Glutamatergic neuron (in vitro differentiated cells): ENCODE results near the gene CNTNAP2. TPM values are rescaled to one million over a fixed set of nuclear protein-coding genes. Genes with fewer than 3 reads are reported as not detected.
"Not testable (repeated sequence)": the region's sequence is repeated elsewhere in the genome, so short reads cannot be mapped to it uniquely, and the experiment has no call there.

Experiments used
- DNase-seq: peaks from one replicate; pipeline ENCODE4 v3.0.0; 2022
- H3K27ac Mint-ChIP-seq: one replicate; pipeline ENCODE4 v1.8.0; 2020; ENCODE audit warnings: mild to moderate bottlenecking, mixed read lengths, inconsistent platforms; ENCODE audit not compliant: unreplicated experiment
- H3K27me3 Mint-ChIP-seq: one replicate; pipeline ENCODE4 v1.8.0; 2020; ENCODE audit warnings: mild to moderate bottlenecking, moderate library complexity, mixed read lengths, inconsistent platforms; ENCODE audit not compliant: unreplicated experiment
- H3K36me3 Mint-ChIP-seq: one replicate; pipeline ENCODE4 v1.8.0; 2020; ENCODE audit warnings: mild to moderate bottlenecking, mixed read lengths, inconsistent platforms; ENCODE audit not compliant: unreplicated experiment
- H3K4me1 Mint-ChIP-seq: one replicate; pipeline ENCODE4 v1.8.0; 2020; ENCODE audit warnings: mild to moderate bottlenecking, low read depth, mixed read lengths, inconsistent platforms; ENCODE audit not compliant: unreplicated experiment
- H3K4me3 Mint-ChIP-seq: one replicate; pipeline ENCODE4 v1.8.0; 2020; ENCODE audit warnings: mild to moderate bottlenecking, mixed read lengths, inconsistent platforms; ENCODE audit not compliant: unreplicated experiment
- H3K9me3 Mint-ChIP-seq: one replicate; pipeline ENCODE4 v1.8.0; 2020; ENCODE audit warnings: mild to moderate bottlenecking, moderate library complexity, mixed read lengths, inconsistent platforms; ENCODE audit not compliant: unreplicated experiment
- total RNA-seq: library from RNA; stranded (reverse); fragmentation: NEBNext Ultra II Directional; extraction: Animal tissue kit (Norgen Biotek cat#: 25700); gene quantifications from one replicate; pipeline ENCODE4 v1.2.1, GENCODE V29; 2021; ENCODE audit not compliant: unreplicated experiment
- TF ChIP-seq, protein P1 (sequence below): fragments of 200-600 bp; sonication (generic); IDR thresholded peaks from one replicate; pipeline ENCODE4 v1.5.0; 2021; ENCODE audit not compliant: partially characterized antibody, unreplicated experiment

The CNTNAP2 gene
- total RNA-seq, 1 donor from 2014 or later = 25.8 TPM

- no peak overlapping the region for H3K4me3 Mint-ChIP-seq
- no peaks in the 10 kb centered on the region for H3K9me3 Mint-ChIP-seq
- H3K36me3 Mint-ChIP-seq = no peaks in the 10 kb centered on the region
- H3K27ac Mint-ChIP-seq = no peak overlapping the region
- no peaks in the 10 kb centered on the region for H3K4me1 Mint-ChIP-seq
- DNase-seq = no peak
- H3K27me3 Mint-ChIP-seq = no peaks in the 10 kb centered on the region
- TF ChIP-seq, protein P1, sequence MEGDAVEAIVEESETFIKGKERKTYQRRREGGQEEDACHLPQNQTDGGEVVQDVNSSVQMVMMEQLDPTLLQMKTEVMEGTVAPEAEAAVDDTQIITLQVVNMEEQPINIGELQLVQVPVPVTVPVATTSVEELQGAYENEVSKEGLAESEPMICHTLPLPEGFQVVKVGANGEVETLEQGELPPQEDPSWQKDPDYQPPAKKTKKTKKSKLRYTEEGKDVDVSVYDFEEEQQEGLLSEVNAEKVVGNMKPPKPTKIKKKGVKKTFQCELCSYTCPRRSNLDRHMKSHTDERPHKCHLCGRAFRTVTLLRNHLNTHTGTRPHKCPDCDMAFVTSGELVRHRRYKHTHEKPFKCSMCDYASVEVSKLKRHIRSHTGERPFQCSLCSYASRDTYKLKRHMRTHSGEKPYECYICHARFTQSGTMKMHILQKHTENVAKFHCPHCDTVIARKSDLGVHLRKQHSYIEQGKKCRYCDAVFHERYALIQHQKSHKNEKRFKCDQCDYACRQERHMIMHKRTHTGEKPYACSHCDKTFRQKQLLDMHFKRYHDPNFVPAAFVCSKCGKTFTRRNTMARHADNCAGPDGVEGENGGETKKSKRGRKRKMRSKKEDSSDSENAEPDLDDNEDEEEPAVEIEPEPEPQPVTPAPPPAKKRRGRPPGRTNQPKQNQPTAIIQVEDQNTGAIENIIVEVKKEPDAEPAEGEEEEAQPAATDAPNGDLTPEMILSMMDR = no peak
Observed at GRCh38 chr7:146176860-146177259, 60.3 kb downstream of the CNTNAP2 start.

- TF ChIP-seq, protein P1 = no peak
- no peak for DNase-seq
- Mint-ChIP-seq H3K27me3 (no peaks in the 10 kb centered on the region), H3K4me1 (no peaks in the 10 kb centered on the region), H3K36me3 (no peaks in the 10 kb centered on the region), H3K9me3 (no peaks in the 10 kb centered on the region), H3K4me3 (no peak overlapping the region), H3K27ac (no peak overlapping the region)
Observed at GRCh38 chr7:146177301-146177700, 60.7 kb downstream of the CNTNAP2 start.

- Mint-ChIP-seq H3K4me1 (no peaks in the 10 kb centered on the region), H3K36me3 (peaks cover under 1% of the 10 kb centered on the region)
- TF ChIP-seq, protein P1 = no peak
Observed at GRCh38 chr7:146185844-146186243, 69.2 kb downstream of the CNTNAP2 start.

DNA sequence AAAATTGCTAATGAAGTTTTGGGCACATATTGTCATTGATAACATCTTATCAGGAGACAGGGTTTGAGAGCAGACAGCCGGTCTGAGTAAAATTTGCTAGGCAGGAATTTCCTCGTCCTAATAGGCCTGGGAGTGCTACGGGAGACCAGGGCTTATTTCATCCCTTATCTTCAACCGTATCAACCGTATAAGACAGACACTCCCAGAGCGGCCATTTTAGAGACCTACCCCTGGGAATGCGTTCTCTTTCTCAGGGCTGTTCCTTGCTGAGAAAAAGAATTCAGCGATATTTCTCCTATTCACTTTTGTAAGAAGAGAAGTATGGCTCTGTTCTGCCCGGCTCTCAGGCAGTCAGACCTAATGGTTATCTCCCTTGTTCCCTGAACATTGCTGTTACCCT lies 74.8 kb downstream of the CNTNAP2 start:
- H3K4me3 Mint-ChIP-seq, DNase-seq, H3K4me1 Mint-ChIP-seq, H3K27ac Mint-ChIP-seq, H3K36me3 Mint-ChIP-seq, H3K9me3 Mint-ChIP-seq, H3K27me3 Mint-ChIP-seq: not testable (repeated sequence)

More at GRCh38 chr7:146185844-146186243, 69.2 kb downstream of the CNTNAP2 start:
- Mint-ChIP-seq H3K27me3 (no peaks in the 10 kb centered on the region), H3K9me3 (no peaks in the 10 kb centered on the region), H3K27ac (no peak overlapping the region), H3K4me3 (no peak overlapping the region)
- DNase-seq = no peak

DNA sequence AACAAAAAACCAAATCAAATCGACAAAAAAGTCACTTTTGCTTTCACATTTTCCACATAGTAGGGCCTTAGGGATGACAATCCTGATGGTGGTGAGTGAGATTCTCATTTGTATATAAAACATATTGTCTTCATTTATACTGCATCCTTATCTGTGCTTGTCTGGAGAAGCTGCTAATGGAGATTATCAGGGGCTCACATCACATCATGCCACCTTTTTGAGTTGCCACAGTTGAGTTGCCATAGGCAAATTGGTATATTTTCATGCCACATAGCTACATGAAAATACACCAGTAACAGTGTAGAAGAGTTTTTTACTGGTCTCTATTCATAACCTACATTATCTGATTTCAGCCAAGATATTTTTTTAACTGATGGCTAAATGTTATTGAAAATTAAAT lies 85.3 kb downstream of the CNTNAP2 start:
- Mint-ChIP-seq H3K27ac (no peak overlapping the region), H3K9me3 (no peaks in the 10 kb centered on the region), H3K36me3 (peaks cover 4% of the 10 kb centered on the region), H3K4me1 (no peaks in the 10 kb centered on the region), H3K4me3 (no peak overlapping the region), H3K27me3 (no peaks in the 10 kb centered on the region)
- TF ChIP-seq, protein P1 = no peak
- DNase-seq = no peak

DNA sequence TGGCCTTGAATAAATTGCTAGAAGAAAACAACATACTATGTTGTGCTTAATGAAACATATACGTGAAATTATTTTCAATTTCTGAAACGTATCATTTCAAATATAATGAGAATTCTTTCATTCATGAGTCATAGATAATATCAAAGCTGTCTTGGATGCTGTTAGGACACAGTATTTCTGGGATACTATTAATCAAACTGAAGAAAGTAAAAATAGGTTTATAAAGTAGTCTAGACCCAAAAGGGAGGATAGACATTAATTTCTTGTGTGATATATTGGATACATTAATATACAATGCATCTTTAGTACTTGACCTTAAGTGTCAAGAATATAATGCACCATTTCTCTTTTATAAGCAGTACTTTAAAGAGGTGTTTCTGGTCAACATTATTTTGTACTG lies 89.7 kb downstream of the CNTNAP2 start:
- TF ChIP-seq, protein P1 = no peak
- Mint-ChIP-seq H3K36me3 (no peaks in the 10 kb centered on the region), H3K4me1 (no peaks in the 10 kb centered on the region), H3K9me3 (no peaks in the 10 kb centered on the region), H3K27me3 (peaks cover 4% of the 10 kb centered on the region), H3K4me3 (no peak overlapping the region), H3K27ac (no peak overlapping the region)
- DNase-seq = no peak
